WTC11 (cell line): ENCODE measurements around the gene INPP5E. TPM values are rescaled to one million over a fixed set of nuclear protein-coding genes. Genes with fewer than 3 reads are reported as not detected.
A peak's percentile ranks its signal among the peaks of the same experiment; 100 is the strongest.

ENCODE experiments used
- CREM ChIP-seq: sonication (generic); formaldehyde crosslinking; IDR thresholded peaks from 2 replicates; pipeline ENCODE4 v1.8.1; 2022; ENCODE audit warnings: mild to moderate bottlenecking, missing genetic modification reagents, moderate library complexity
- ETV6 ChIP-seq: sonication (generic); formaldehyde crosslinking; IDR thresholded peaks from 2 replicates; pipeline ENCODE4 v1.8.1; 2022; ENCODE audit warnings: mild to moderate bottlenecking, missing genetic modification reagents
- GABPB1 ChIP-seq: sonication (generic); formaldehyde crosslinking; IDR thresholded peaks from 2 replicates; pipeline ENCODE4 v1.8.1; 2023; ENCODE audit warnings: mild to moderate bottlenecking, missing genetic modification reagents
- JUN ChIP-seq: sonication (generic); formaldehyde crosslinking; IDR thresholded peaks from 2 replicates; pipeline ENCODE4 v1.8.0; 2023; ENCODE audit warnings: mild to moderate bottlenecking, missing genetic modification reagents
- MYBL2 ChIP-seq: sonication (generic); formaldehyde crosslinking; IDR thresholded peaks from 2 replicates; pipeline ENCODE4 v1.8.1; 2023; ENCODE audit warnings: mild to moderate bottlenecking, moderate library complexity, missing genetic modification reagents
- NFATC4 ChIP-seq: fragments of 250-450 bp; sonication (Bioruptor Pico); IDR thresholded peaks from 2 replicates; pipeline ENCODE4 v1.9.0; 2021; ENCODE audit warnings: mild to moderate bottlenecking
- SMAD3 ChIP-seq: sonication (generic); formaldehyde crosslinking; IDR thresholded peaks from 2 replicates; pipeline ENCODE4 v1.8.0; 2022; ENCODE audit warnings: missing genetic modification reagents, mild to moderate bottlenecking, borderline replicate concordance
- SP1 ChIP-seq: sonication (generic); formaldehyde crosslinking; conservative IDR thresholded peaks from 2 replicates; pipeline ENCODE4 v1.8.1; 2022; ENCODE audit warnings: missing genetic modification reagents
- TEAD1 ChIP-seq: sonication (generic); formaldehyde crosslinking; IDR thresholded peaks from 2 replicates; pipeline ENCODE4 v1.8.0; 2022; ENCODE audit warnings: mild to moderate bottlenecking, missing genetic modification reagents
- TP53 ChIP-seq: sonication (generic); formaldehyde crosslinking; IDR thresholded peaks from 2 replicates; pipeline ENCODE4 v1.8.1; 2023; ENCODE audit warnings: mild to moderate bottlenecking, missing genetic modification reagents
- ZNF121 ChIP-seq: sonication (generic); formaldehyde crosslinking; IDR thresholded peaks from 2 replicates; pipeline ENCODE4 v1.8.0; 2023; ENCODE audit warnings: missing genetic modification reagents
- ZNF219 ChIP-seq: sonication (generic); formaldehyde crosslinking; IDR thresholded peaks from 2 replicates; pipeline ENCODE4 v1.8.0; 2023; ENCODE audit warnings: missing genetic modification reagents, mild to moderate bottlenecking, borderline replicate concordance
- total RNA-seq: library from RNA; stranded (reverse); gene quantifications from 3 replicates; pipeline ENCODE4 v1.2.3, GENCODE V29; 2021
- TF ChIP-seq, protein P1 (sequence below): sonication (generic); formaldehyde crosslinking; IDR thresholded peaks from 2 replicates; pipeline ENCODE4 v1.8.0; 2023; ENCODE audit warnings: missing genetic modification reagents, mild to moderate bottlenecking, borderline replicate concordance
- TF ChIP-seq, protein P2 (sequence below): sonication (generic); formaldehyde crosslinking; IDR thresholded peaks from 2 replicates; pipeline ENCODE4 v1.8.0; 2022; ENCODE audit warnings: missing genetic modification reagents
- TF ChIP-seq, protein P3 (sequence below): sonication (generic); formaldehyde crosslinking; IDR thresholded peaks from 2 replicates; pipeline ENCODE4 v1.8.0; 2022; ENCODE audit warnings: mild to moderate bottlenecking, missing genetic modification reagents
- TF ChIP-seq, protein P4 (sequence below): sonication (generic); formaldehyde crosslinking; IDR thresholded peaks from 2 replicates; pipeline ENCODE4 v1.8.1; 2023; ENCODE audit warnings: mild to moderate bottlenecking, missing genetic modification reagents, moderate library complexity
- TF ChIP-seq, protein P5 (sequence below): fragments of 250-450 bp; sonication (Bioruptor Pico); IDR thresholded peaks from 2 replicates; pipeline ENCODE4 v1.9.0; 2021; ENCODE audit warnings: mild to moderate bottlenecking, borderline replicate concordance
- TF ChIP-seq, protein P6 (sequence below): sonication (generic); formaldehyde crosslinking; IDR thresholded peaks from 2 replicates; pipeline ENCODE4 v1.8.0; 2023; ENCODE audit warnings: mild to moderate bottlenecking, missing genetic modification reagents
- TF ChIP-seq, protein P7 (sequence below): sonication (generic); formaldehyde crosslinking; IDR thresholded peaks from 2 replicates; pipeline ENCODE4 v1.8.0; 2022; ENCODE audit warnings: mild to moderate bottlenecking, missing genetic modification reagents

INPP5E gene
- total RNA-seq, 1 experiment from 2014 or later = 24.0 TPM

DNA sequence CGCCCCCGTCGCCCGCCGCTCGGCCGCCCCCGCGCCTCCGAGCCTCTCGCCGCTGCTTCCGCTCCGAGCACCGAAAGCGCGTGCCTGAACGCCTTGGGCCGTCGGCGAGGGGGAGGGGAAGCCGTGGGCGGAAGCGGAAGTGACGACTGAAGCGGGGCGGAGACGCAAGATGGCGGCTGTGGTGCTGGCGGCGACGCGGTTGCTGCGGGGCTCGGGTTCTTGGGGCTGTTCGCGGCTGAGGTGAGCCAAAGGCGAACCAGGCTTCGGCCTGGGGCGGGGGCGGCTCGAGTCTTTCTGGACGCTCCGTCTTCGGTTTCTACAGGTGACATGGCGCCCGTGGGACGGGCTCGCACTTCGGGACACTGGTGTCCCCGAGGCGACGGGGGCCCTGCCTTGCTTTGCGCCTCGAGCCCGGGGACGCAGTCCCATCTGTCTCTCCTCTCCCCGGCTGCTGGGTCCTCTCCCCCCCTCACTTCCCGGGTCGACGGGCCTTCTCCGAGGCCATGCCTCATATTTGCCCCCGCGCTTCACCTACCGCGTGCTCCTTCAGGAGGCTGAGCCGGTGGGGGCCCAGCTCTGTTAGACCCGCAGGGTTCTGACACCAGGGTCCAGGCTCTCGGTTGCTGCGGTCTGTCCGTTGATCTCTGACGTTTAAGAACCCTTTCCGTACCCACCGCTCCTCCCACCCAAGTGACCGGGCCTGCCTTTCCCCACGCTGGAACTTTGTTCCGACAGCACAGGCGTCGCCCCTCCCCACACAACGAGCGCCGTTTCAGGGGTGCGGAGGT lies 29.0 kb downstream of the INPP5E start, which contains the start of the genes ENTR1 and PMPCA (continued):
- TF ChIP-seq, protein P1, sequence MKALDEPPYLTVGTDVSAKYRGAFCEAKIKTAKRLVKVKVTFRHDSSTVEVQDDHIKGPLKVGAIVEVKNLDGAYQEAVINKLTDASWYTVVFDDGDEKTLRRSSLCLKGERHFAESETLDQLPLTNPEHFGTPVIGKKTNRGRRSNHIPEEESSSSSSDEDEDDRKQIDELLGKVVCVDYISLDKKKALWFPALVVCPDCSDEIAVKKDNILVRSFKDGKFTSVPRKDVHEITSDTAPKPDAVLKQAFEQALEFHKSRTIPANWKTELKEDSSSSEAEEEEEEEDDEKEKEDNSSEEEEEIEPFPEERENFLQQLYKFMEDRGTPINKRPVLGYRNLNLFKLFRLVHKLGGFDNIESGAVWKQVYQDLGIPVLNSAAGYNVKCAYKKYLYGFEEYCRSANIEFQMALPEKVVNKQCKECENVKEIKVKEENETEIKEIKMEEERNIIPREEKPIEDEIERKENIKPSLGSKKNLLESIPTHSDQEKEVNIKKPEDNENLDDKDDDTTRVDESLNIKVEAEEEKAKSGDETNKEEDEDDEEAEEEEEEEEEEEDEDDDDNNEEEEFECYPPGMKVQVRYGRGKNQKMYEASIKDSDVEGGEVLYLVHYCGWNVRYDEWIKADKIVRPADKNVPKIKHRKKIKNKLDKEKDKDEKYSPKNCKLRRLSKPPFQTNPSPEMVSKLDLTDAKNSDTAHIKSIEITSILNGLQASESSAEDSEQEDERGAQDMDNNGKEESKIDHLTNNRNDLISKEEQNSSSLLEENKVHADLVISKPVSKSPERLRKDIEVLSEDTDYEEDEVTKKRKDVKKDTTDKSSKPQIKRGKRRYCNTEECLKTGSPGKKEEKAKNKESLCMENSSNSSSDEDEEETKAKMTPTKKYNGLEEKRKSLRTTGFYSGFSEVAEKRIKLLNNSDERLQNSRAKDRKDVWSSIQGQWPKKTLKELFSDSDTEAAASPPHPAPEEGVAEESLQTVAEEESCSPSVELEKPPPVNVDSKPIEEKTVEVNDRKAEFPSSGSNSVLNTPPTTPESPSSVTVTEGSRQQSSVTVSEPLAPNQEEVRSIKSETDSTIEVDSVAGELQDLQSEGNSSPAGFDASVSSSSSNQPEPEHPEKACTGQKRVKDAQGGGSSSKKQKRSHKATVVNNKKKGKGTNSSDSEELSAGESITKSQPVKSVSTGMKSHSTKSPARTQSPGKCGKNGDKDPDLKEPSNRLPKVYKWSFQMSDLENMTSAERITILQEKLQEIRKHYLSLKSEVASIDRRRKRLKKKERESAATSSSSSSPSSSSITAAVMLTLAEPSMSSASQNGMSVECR (CRISPR knock-in tag) = peak; percentile 48; the same call in 1 of the 2 replicates
- peak; percentile 88 for TF ChIP-seq CREM (CRISPR knock-in tag)
- peak; percentile 51; the same call in 1 of the 2 replicates for TF ChIP-seq ZNF219 (CRISPR knock-in tag)
- peak; percentile 95 for TF ChIP-seq SP1 (CRISPR knock-in tag)
- 0 out of 2 replicates have a peak, but pooled peaks have one; percentile 19 for TF ChIP-seq MYBL2 (CRISPR knock-in tag)
- peak; percentile 73; the same call in 1 of the 2 replicates for TF ChIP-seq ETV6
- TF ChIP-seq SMAD3 (CRISPR knock-in tag) = peak; percentile 79; the same call in 1 of the 2 replicates
- TF ChIP-seq, protein P2, sequence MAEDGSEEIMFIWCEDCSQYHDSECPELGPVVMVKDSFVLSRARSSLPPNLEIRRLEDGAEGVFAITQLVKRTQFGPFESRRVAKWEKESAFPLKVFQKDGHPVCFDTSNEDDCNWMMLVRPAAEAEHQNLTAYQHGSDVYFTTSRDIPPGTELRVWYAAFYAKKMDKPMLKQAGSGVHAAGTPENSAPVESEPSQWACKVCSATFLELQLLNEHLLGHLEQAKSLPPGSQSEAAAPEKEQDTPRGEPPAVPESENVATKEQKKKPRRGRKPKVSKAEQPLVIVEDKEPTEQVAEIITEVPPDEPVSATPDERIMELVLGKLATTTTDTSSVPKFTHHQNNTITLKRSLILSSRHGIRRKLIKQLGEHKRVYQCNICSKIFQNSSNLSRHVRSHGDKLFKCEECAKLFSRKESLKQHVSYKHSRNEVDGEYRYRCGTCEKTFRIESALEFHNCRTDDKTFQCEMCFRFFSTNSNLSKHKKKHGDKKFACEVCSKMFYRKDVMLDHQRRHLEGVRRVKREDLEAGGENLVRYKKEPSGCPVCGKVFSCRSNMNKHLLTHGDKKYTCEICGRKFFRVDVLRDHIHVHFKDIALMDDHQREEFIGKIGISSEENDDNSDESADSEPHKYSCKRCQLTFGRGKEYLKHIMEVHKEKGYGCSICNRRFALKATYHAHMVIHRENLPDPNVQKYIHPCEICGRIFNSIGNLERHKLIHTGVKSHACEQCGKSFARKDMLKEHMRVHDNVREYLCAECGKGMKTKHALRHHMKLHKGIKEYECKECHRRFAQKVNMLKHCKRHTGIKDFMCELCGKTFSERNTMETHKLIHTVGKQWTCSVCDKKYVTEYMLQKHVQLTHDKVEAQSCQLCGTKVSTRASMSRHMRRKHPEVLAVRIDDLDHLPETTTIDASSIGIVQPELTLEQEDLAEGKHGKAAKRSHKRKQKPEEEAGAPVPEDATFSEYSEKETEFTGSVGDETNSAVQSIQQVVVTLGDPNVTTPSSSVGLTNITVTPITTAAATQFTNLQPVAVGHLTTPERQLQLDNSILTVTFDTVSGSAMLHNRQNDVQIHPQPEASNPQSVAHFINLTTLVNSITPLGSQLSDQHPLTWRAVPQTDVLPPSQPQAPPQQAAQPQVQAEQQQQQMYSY (CRISPR knock-in tag) = no peak
- 0 out of 2 replicates have a peak, but pooled peaks have one; percentile 22 for TF ChIP-seq ZNF121
- TF ChIP-seq, protein P3, sequence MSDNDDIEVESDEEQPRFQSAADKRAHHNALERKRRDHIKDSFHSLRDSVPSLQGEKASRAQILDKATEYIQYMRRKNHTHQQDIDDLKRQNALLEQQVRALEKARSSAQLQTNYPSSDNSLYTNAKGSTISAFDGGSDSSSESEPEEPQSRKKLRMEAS = peak; percentile 70
- TF ChIP-seq, protein P4, sequence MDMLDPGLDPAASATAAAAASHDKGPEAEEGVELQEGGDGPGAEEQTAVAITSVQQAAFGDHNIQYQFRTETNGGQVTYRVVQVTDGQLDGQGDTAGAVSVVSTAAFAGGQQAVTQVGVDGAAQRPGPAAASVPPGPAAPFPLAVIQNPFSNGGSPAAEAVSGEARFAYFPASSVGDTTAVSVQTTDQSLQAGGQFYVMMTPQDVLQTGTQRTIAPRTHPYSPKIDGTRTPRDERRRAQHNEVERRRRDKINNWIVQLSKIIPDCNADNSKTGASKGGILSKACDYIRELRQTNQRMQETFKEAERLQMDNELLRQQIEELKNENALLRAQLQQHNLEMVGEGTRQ (CRISPR knock-in tag) = peak; percentile 19; the same call in 1 of the 2 replicates
- peak; percentile 71; the same call in 1 of the 2 replicates for TF ChIP-seq JUN
- TF ChIP-seq, protein P5, sequence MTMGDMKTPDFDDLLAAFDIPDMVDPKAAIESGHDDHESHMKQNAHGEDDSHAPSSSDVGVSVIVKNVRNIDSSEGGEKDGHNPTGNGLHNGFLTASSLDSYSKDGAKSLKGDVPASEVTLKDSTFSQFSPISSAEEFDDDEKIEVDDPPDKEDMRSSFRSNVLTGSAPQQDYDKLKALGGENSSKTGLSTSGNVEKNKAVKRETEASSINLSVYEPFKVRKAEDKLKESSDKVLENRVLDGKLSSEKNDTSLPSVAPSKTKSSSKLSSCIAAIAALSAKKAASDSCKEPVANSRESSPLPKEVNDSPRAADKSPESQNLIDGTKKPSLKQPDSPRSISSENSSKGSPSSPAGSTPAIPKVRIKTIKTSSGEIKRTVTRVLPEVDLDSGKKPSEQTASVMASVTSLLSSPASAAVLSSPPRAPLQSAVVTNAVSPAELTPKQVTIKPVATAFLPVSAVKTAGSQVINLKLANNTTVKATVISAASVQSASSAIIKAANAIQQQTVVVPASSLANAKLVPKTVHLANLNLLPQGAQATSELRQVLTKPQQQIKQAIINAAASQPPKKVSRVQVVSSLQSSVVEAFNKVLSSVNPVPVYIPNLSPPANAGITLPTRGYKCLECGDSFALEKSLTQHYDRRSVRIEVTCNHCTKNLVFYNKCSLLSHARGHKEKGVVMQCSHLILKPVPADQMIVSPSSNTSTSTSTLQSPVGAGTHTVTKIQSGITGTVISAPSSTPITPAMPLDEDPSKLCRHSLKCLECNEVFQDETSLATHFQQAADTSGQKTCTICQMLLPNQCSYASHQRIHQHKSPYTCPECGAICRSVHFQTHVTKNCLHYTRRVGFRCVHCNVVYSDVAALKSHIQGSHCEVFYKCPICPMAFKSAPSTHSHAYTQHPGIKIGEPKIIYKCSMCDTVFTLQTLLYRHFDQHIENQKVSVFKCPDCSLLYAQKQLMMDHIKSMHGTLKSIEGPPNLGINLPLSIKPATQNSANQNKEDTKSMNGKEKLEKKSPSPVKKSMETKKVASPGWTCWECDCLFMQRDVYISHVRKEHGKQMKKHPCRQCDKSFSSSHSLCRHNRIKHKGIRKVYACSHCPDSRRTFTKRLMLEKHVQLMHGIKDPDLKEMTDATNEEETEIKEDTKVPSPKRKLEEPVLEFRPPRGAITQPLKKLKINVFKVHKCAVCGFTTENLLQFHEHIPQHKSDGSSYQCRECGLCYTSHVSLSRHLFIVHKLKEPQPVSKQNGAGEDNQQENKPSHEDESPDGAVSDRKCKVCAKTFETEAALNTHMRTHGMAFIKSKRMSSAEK (CRISPR knock-in tag) = no peak
- peak; percentile 84 for TF ChIP-seq GABPB1 (CRISPR knock-in tag)
- TF ChIP-seq, protein P6, sequence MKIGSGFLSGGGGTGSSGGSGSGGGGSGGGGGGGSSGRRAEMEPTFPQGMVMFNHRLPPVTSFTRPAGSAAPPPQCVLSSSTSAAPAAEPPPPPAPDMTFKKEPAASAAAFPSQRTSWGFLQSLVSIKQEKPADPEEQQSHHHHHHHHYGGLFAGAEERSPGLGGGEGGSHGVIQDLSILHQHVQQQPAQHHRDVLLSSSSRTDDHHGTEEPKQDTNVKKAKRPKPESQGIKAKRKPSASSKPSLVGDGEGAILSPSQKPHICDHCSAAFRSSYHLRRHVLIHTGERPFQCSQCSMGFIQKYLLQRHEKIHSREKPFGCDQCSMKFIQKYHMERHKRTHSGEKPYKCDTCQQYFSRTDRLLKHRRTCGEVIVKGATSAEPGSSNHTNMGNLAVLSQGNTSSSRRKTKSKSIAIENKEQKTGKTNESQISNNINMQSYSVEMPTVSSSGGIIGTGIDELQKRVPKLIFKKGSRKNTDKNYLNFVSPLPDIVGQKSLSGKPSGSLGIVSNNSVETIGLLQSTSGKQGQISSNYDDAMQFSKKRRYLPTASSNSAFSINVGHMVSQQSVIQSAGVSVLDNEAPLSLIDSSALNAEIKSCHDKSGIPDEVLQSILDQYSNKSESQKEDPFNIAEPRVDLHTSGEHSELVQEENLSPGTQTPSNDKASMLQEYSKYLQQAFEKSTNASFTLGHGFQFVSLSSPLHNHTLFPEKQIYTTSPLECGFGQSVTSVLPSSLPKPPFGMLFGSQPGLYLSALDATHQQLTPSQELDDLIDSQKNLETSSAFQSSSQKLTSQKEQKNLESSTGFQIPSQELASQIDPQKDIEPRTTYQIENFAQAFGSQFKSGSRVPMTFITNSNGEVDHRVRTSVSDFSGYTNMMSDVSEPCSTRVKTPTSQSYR (CRISPR knock-in tag) = peak; percentile 94
- no peak for TF ChIP-seq NFATC4
- TF ChIP-seq, protein P7, sequence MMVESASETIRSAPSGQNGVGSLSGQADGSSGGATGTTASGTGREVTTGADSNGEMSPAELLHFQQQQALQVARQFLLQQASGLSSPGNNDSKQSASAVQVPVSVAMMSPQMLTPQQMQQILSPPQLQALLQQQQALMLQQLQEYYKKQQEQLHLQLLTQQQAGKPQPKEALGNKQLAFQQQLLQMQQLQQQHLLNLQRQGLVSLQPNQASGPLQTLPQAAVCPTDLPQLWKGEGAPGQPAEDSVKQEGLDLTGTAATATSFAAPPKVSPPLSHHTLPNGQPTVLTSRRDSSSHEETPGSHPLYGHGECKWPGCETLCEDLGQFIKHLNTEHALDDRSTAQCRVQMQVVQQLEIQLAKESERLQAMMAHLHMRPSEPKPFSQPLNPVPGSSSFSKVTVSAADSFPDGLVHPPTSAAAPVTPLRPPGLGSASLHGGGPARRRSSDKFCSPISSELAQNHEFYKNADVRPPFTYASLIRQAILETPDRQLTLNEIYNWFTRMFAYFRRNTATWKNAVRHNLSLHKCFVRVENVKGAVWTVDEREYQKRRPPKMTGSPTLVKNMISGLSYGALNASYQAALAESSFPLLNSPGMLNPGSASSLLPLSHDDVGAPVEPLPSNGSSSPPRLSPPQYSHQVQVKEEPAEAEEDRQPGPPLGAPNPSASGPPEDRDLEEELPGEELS (CRISPR knock-in tag) = peak; percentile 89
- peak; percentile 84 for TF ChIP-seq TEAD1 (CRISPR knock-in tag)
- peak; percentile 68; the same call in 1 of the 2 replicates for TF ChIP-seq TP53 (CRISPR knock-in tag)
